Frontal cortex (tissue), 4 donors: Measurements from ENCODE around the gene KCNIP1. TPM values are rescaled to one million over a fixed set of nuclear protein-coding genes. Genes with fewer than 3 reads are reported as not detected.

Source experiments
- DNase-seq, 2 donors: peaks; one replicate each; pipeline ENCODE4 v3.0.0; 2012; ENCODE audit warnings: low spot score in 2 of 2
- FAIRE-seq: peaks from 2 replicates; lab custom pipeline; 2012; peaks lifted over from hg19 to GRCh38; lab: Jason Lieb, UNC
- total RNA-seq: library from RNA; depleted of rRNA; stranded (reverse); fragments of >200 nt; gene quantifications from one replicate; pipeline ENCODE4 v1.2.3, GENCODE V29; 2014
- donor health status: control.
- donor health status: control.
- donor health status: control.

KCNIP1 gene
- total RNA-seq, 1 donor from 2014 or later: 15.5 TPM

DNA sequence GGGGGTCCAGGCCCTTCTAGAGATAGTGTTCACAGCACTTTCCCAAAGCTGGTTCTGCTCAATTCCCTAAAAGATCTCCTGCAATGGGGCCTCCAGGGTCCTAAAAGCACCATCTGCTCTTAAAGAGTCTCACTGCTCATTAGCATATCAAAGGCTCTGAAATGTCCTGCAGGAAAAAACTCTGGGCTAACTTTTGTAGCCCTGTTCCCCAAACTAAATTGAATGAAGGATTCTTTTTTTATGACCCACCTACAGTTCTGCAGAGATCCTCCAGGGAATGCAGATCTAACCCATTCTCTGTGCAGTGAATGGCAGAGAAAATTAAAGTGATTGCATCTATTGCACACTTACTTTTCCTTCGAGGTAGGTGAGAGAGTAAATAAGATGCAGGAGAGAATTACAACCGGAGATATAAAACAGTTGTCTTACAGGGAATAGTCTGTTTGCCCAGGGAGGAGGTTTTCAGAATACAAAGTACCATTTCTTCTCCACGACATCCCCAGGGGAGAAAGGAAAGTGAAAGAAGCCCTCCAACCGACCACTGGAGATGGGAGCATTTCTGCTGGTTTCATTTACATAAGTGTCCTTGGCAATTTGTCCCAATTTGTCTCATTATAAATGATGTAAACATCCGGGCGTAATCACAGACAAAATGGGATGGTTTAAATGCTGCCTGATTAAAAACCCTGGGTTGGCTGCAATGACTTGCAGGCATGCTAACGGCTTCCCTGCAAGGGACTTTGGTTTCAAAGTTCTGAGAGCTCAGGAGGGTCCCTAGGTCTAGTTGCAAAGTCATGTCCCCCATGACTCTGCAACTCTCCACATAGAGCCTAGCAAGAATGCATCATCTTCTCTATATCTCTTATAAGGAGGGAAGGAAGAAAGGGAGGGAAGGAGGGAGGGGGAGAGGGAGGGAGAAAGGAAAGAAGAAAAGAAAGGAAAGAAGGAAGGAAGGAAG lies 114.0 kb downstream of the KCNIP1 start:
- DNase-seq: no peak
- FAIRE-seq: no peak

GRCh38 chr5:170619869-170620268 lies 116.0 kb downstream of the KCNIP1 start:
- FAIRE-seq (no peak), DNase-seq (no peak)

DNA sequence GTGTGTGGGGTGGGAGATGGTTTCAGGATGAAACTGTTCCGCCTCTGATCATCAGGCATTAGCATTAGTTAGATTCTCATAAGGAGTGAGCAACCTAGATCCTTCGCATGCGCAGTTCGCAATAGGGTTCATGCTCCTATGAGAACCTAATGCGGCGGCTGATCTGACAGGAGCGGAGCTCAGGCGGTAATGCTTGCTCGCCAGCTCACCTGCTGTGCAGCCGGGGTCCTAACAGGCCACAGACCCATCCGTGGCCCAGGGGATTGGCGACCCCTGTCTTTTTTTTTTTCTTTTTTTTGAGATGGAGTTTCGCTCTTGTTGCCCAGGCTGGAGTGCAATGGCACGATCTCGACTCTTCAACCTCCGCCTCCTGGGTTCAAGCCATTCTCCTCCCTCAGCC lies 119.1 kb downstream of the KCNIP1 start:
- no peak for DNase-seq

GRCh38 chr5:170623576-170624181 lies 119.9 kb downstream of the KCNIP1 start:
- peak in 1 of 2 donors; percentile 56 for DNase-seq
- FAIRE-seq: no peak

More for the DNA sequence above, 119.1 kb downstream of the KCNIP1 start:
- FAIRE-seq: no peak

GRCh38 chr5:170625221-170626165 lies 121.7 kb downstream of the KCNIP1 start:
- no peak for DNase-seq
- FAIRE-seq: no peak

- DNase-seq (no peak), FAIRE-seq (no peak)
Measured at GRCh38 chr5:170626507-170627150, 122.8 kb downstream of the KCNIP1 start.

DNA sequence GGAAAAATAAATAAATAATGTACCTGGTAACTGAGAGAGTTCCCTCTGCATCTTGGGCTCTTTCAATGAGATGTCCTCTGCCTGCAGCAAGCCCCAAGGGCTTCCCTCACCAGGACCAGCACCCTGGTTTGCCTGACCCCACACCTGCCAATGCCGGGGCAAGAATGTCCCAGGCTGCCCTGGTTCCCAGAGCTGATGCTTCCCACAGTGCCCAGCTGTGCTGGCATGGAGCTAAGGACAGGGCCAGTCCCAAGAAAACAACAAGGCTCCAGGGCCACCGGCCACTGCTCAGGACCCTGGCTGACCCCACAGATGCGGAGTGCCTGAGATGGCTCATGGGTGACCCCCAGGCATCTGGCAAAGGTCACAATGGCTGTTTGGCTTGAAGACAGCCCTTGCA lies 123.5 kb downstream of the KCNIP1 start:
- DNase-seq (no peak), FAIRE-seq (no peak)

- FAIRE-seq (no peak), DNase-seq (no peak)
Measured at GRCh38 chr5:170628028-170628427, 124.2 kb downstream of the KCNIP1 start.

GRCh38 chr5:170628691-170629565 lies 125.1 kb downstream of the KCNIP1 start:
- DNase-seq (no peak), FAIRE-seq (no peak)

DNA sequence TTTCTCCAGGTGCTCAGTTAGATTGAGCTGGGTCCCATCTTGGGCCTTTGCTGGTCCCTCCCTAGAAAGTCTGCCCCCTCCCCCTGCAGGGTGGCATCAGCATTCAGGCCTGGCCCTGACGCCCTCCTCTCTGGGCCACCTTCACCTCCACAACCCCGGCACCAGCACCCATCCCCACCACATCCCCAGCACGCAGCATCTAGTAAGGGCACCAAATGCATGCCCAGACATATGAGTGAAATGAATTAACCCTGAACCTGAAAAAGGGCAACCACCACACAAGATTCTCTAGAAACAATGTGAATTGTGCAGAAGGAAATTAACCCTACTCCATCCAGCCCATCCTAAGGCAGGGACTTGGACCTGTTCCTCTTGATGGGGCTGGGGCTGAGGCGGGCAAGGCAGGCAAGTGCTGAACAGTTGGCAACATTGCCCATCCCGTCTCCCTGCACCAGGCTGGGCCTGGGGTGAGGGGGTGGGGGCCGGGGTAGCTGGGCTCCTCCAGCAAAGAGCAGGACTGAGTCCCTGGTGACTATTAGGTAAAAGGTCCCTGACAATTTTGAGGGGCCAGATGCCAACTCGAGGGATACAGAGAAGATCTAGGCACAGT lies 125.9 kb downstream of the KCNIP1 start:
- DNase-seq (no peak), FAIRE-seq (no peak)

DNA sequence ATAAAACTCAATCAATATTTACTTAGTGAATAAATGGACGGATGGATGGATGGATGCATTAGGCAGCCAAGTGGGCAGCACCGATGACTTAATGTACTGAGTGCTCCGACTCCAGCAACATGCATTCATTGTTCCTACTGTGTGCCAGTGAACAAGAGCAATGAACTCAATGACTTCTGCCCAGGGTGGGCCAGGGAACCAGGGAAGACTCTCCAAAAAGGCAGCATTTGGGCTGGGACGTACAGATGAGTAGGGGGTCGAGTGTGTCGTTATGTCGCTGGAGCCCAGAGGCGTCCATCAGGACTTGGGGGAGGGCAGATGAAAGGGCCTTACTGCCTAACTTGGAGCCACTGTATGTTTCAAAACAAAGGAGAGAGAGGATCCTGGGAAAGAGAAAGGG lies 126.4 kb downstream of the KCNIP1 start:
- no peak for DNase-seq
- FAIRE-seq: no peak

GRCh38 chr5:170630711-170631141 lies 126.9 kb downstream of the KCNIP1 start:
- FAIRE-seq (no peak), DNase-seq (peak; percentile 21 to 38)

GRCh38 chr5:170631466-170632195 lies 127.8 kb downstream of the KCNIP1 start:
- DNase-seq: peak; percentile 41 to 43
- no peak for FAIRE-seq

- DNase-seq (no peak), FAIRE-seq (no peak)
Measured at GRCh38 chr5:170632266-170632984, 128.6 kb downstream of the KCNIP1 start.

- peak; percentile 73 to 79 for DNase-seq
- FAIRE-seq: no peak
Measured at GRCh38 chr5:170632985-170633234, 129.1 kb downstream of the KCNIP1 start.

- peak; percentile 68 to 70 for DNase-seq
- no peak for FAIRE-seq
Measured at GRCh38 chr5:170633235-170634081, 129.6 kb downstream of the KCNIP1 start.
